ENCODE results near the gene UCK2.

The UCK2 gene

GRCh38 chr1:165933446-165934170 is 106.2 kb downstream of the UCK2 start:
- Histone ChIP-seq H3K4me1 (ENCODE audit: control extremely low read depth in 1 of 4, control insufficient read depth in 4 of 4, insufficient read depth in 4 of 4, low read length in 3 of 4) (no peaks in the 10 kb centered on the region), H3K27ac (ENCODE audit: insufficient read depth in 1 of 2, low read depth in 1 of 2, low read length in 2 of 2, poor library complexity in 1 of 2, severe bottlenecking in 2 of 2) (no peak overlapping the region), H3K9me3 (ENCODE audit: control extremely low read depth in 1 of 5, control insufficient read depth in 4 of 5, insufficient read depth in 2 of 5, low read depth in 1 of 5, low read length in 4 of 5) (no peaks in the 10 kb centered on the region), H3K4me3 (ENCODE audit: control insufficient read depth in 1 of 7, extremely low read depth in 1 of 7, insufficient read depth in 4 of 7, low read depth in 2 of 7, low read length in 6 of 7) (no peak overlapping the region), H3K36me3 (ENCODE audit: control insufficient read depth in 4 of 4, insufficient read depth in 4 of 4, low read length in 3 of 4) (no peaks in the 10 kb centered on the region), H3K27me3 (replicated peaks in 2 of 5; ENCODE audit: control insufficient read depth in 4 of 5, insufficient read depth in 5 of 5, low read length in 4 of 5) (peaks cover 0 to 11% (median 0%) of the 10 kb centered on the region in 5 experiments)
- no peak for DNase-seq
- 94% methylated on average over 8 of the region's 9 CpGs for WGBS (ENCODE audit: insufficient coverage)
- ChIA-PET POLR2A (no interaction called here), CTCF (interaction anchor here (0.9 to 3.0 kb wide), 2 partner anchors 8 to 505 kb away, joined by 3 to 10 read pairs; no protein-coding TSS in a partner anchor)

GRCh38 chr1:165936542-165936941 is 109.1 kb downstream of the UCK2 start:
- ChIA-PET POLR2A (no interaction called here), CTCF (interaction anchor here (3.0 kb wide), 1 partner anchor 11 kb away, joined by 10 read pairs; no protein-coding TSS in a partner anchor)
- Histone ChIP-seq H3K4me1 (ENCODE audit: control extremely low read depth in 1 of 4, control insufficient read depth in 4 of 4, insufficient read depth in 4 of 4, low read length in 3 of 4) (no peaks in the 10 kb centered on the region), H3K27ac (ENCODE audit: insufficient read depth in 1 of 2, low read depth in 1 of 2, low read length in 2 of 2, poor library complexity in 1 of 2, severe bottlenecking in 2 of 2) (no peak overlapping the region), H3K4me3 (ENCODE audit: control insufficient read depth in 1 of 7, extremely low read depth in 1 of 7, insufficient read depth in 4 of 7, low read depth in 2 of 7, low read length in 6 of 7) (no peak overlapping the region), H3K27me3 (replicated peaks in 2 of 5; ENCODE audit: control insufficient read depth in 4 of 5, insufficient read depth in 5 of 5, low read length in 4 of 5) (peaks cover 0 to 5% (median 0%) of the 10 kb centered on the region in 5 experiments), H3K9me3 (ENCODE audit: control extremely low read depth in 1 of 5, control insufficient read depth in 4 of 5, insufficient read depth in 2 of 5, low read depth in 1 of 5, low read length in 4 of 5) (no peaks in the 10 kb centered on the region), H3K36me3 (ENCODE audit: control insufficient read depth in 4 of 4, insufficient read depth in 4 of 4, low read length in 3 of 4) (no peaks in the 10 kb centered on the region)
- WGBS (ENCODE audit: insufficient coverage) = 94% methylated on average over 5 of the region's 5 CpGs
- no peak for DNase-seq

- no peak overlapping the region for H3K27ac ChIP-seq (ENCODE audit: insufficient read depth in 1 of 2, low read depth in 1 of 2, low read length in 2 of 2, poor library complexity in 1 of 2, severe bottlenecking in 2 of 2)
- DNase-seq = no peak
- no peaks in the 10 kb centered on the region for H3K4me1 ChIP-seq (ENCODE audit: control extremely low read depth in 1 of 4, control insufficient read depth in 4 of 4, insufficient read depth in 4 of 4, low read length in 3 of 4)
- no peaks in the 10 kb centered on the region for H3K9me3 ChIP-seq (ENCODE audit: control extremely low read depth in 1 of 5, control insufficient read depth in 4 of 5, insufficient read depth in 2 of 5, low read depth in 1 of 5, low read length in 4 of 5)
- H3K27me3 ChIP-seq (replicated peaks in 2 of 5; ENCODE audit: control insufficient read depth in 4 of 5, insufficient read depth in 5 of 5, low read length in 4 of 5) = peaks cover 0 to 5% (median 0%) of the 10 kb centered on the region in 5 experiments
- no CpG with 5 or more reads among the region's 2 CpGs for WGBS (ENCODE audit: insufficient coverage)
- no peaks in the 10 kb centered on the region for H3K36me3 ChIP-seq (ENCODE audit: control insufficient read depth in 4 of 4, insufficient read depth in 4 of 4, low read length in 3 of 4)
- ChIA-PET CTCF (interaction anchor here (1.6 kb wide), 1 partner anchor 9 kb away, joined by 4 read pairs; no protein-coding TSS in a partner anchor), POLR2A (no interaction called here)
- no peak overlapping the region for H3K4me3 ChIP-seq (ENCODE audit: control insufficient read depth in 1 of 7, extremely low read depth in 1 of 7, insufficient read depth in 4 of 7, low read depth in 2 of 7, low read length in 6 of 7)
Measured at GRCh38 chr1:165937829-165938228, 110.4 kb downstream of the UCK2 start.

- Histone ChIP-seq H3K36me3 (ENCODE audit: control insufficient read depth in 4 of 4, insufficient read depth in 4 of 4, low read length in 3 of 4) (no peaks in the 10 kb centered on the region), H3K4me1 (ENCODE audit: control extremely low read depth in 1 of 4, control insufficient read depth in 4 of 4, insufficient read depth in 4 of 4, low read length in 3 of 4) (no peaks in the 10 kb centered on the region), H3K9me3 (ENCODE audit: control extremely low read depth in 1 of 5, control insufficient read depth in 4 of 5, insufficient read depth in 2 of 5, low read depth in 1 of 5, low read length in 4 of 5) (no peaks in the 10 kb centered on the region), H3K27me3 (replicated peaks in 2 of 5; ENCODE audit: control insufficient read depth in 4 of 5, insufficient read depth in 5 of 5, low read length in 4 of 5) (peaks cover 0 to 6% (median 0%) of the 10 kb centered on the region in 5 experiments), H3K4me3 (ENCODE audit: control insufficient read depth in 1 of 7, extremely low read depth in 1 of 7, insufficient read depth in 4 of 7, low read depth in 2 of 7, low read length in 6 of 7) (no peak overlapping the region), H3K27ac (ENCODE audit: insufficient read depth in 1 of 2, low read depth in 1 of 2, low read length in 2 of 2, poor library complexity in 1 of 2, severe bottlenecking in 2 of 2) (no peak overlapping the region)
- POLR2A ChIA-PET = no interaction called here
- 93% methylated on average over 2 of the region's 2 CpGs for WGBS (ENCODE audit: insufficient coverage)
- CTCF ChIA-PET = interaction anchor here (1.6 kb wide), 1 partner anchor 10 kb away, joined by 4 read pairs; no protein-coding TSS in a partner anchor
- DNase-seq = no peak
Measured at GRCh38 chr1:165938844-165939243, 111.4 kb downstream of the UCK2 start.

GRCh38 chr1:165941531-165941930 is 114.1 kb downstream of the UCK2 start:
- WGBS (ENCODE audit: insufficient coverage) = 91% methylated on average over 17 of the region's 21 CpGs
- ChIA-PET CTCF (interaction anchor here (0.6 to 2.1 kb wide), 3 partner anchors 13 to 223 kb away, joined by 3 to 6 read pairs (median 3); no protein-coding TSS in a partner anchor), POLR2A (no interaction called here)

GRCh38 chr1:165942062-165942461 is 114.6 kb downstream of the UCK2 start:
- no peaks in the 10 kb centered on the region for H3K9me3 ChIP-seq (ENCODE audit: control extremely low read depth in 1 of 5, control insufficient read depth in 4 of 5, insufficient read depth in 2 of 5, low read depth in 1 of 5, low read length in 4 of 5)
- ChIA-PET POLR2A (no interaction called here), CTCF (interaction anchor here (0.9 to 1.0 kb wide), 2 partner anchors 223 to 490 kb away, joined by 3 read pairs; no protein-coding TSS in a partner anchor)
- H3K4me1 ChIP-seq (ENCODE audit: control extremely low read depth in 1 of 4, control insufficient read depth in 4 of 4, insufficient read depth in 4 of 4, low read length in 3 of 4) = no peaks in the 10 kb centered on the region
- DNase-seq = no peak
- WGBS (ENCODE audit: insufficient coverage) = 100% methylated on average over 2 of the region's 4 CpGs
- peaks cover 0 to 1% (median 0%) of the 10 kb centered on the region in 5 experiments for H3K27me3 ChIP-seq (replicated peaks in 2 of 5; ENCODE audit: control insufficient read depth in 4 of 5, insufficient read depth in 5 of 5, low read length in 4 of 5)
- H3K4me3 ChIP-seq (ENCODE audit: control insufficient read depth in 1 of 7, extremely low read depth in 1 of 7, insufficient read depth in 4 of 7, low read depth in 2 of 7, low read length in 6 of 7) = no peak overlapping the region
- no peak overlapping the region for H3K27ac ChIP-seq (ENCODE audit: insufficient read depth in 1 of 2, low read depth in 1 of 2, low read length in 2 of 2, poor library complexity in 1 of 2, severe bottlenecking in 2 of 2)
- no peaks in the 10 kb centered on the region for H3K36me3 ChIP-seq (ENCODE audit: control insufficient read depth in 4 of 4, insufficient read depth in 4 of 4, low read length in 3 of 4)

More at GRCh38 chr1:165941531-165941930, 114.1 kb downstream of the UCK2 start:
- no peak for DNase-seq
- H3K4me1 ChIP-seq (ENCODE audit: control extremely low read depth in 1 of 4, control insufficient read depth in 4 of 4, insufficient read depth in 4 of 4, low read length in 3 of 4) = no peaks in the 10 kb centered on the region
- H3K36me3 ChIP-seq (ENCODE audit: control insufficient read depth in 4 of 4, insufficient read depth in 4 of 4, low read length in 3 of 4) = no peaks in the 10 kb centered on the region
- no peaks in the 10 kb centered on the region for H3K9me3 ChIP-seq (ENCODE audit: control extremely low read depth in 1 of 5, control insufficient read depth in 4 of 5, insufficient read depth in 2 of 5, low read depth in 1 of 5, low read length in 4 of 5)
- H3K27me3 ChIP-seq (replicated peaks in 2 of 5; ENCODE audit: control insufficient read depth in 4 of 5, insufficient read depth in 5 of 5, low read length in 4 of 5) = peaks cover 0 to 1% (median 0%) of the 10 kb centered on the region in 5 experiments
- H3K4me3 ChIP-seq (ENCODE audit: control insufficient read depth in 1 of 7, extremely low read depth in 1 of 7, insufficient read depth in 4 of 7, low read depth in 2 of 7, low read length in 6 of 7) = no peak overlapping the region
- H3K27ac ChIP-seq (ENCODE audit: insufficient read depth in 1 of 2, low read depth in 1 of 2, low read length in 2 of 2, poor library complexity in 1 of 2, severe bottlenecking in 2 of 2) = no peak overlapping the region

- no peak for DNase-seq
- no peaks in the 10 kb centered on the region for H3K9me3 ChIP-seq (ENCODE audit: control extremely low read depth in 1 of 5, control insufficient read depth in 4 of 5, insufficient read depth in 2 of 5, low read depth in 1 of 5, low read length in 4 of 5)
- POLR2A ChIA-PET = no interaction called here
Measured at GRCh38 chr1:165942927-165943597, 115.6 kb downstream of the UCK2 start.

More at GRCh38 chr1:165942927-165943597, 115.6 kb downstream of the UCK2 start:
- CTCF ChIA-PET = interaction anchor here (0.9 to 2.5 kb wide), 3 partner anchors 15 to 489 kb away, joined by 3 to 10 read pairs (median 6); no protein-coding TSS in a partner anchor
- WGBS (ENCODE audit: insufficient coverage) = no CpG with 5 or more reads among the region's 3 CpGs
- no peaks in the 10 kb centered on the region for H3K36me3 ChIP-seq (ENCODE audit: control insufficient read depth in 4 of 4, insufficient read depth in 4 of 4, low read length in 3 of 4)
- no peak overlapping the region for H3K4me3 ChIP-seq (ENCODE audit: control insufficient read depth in 1 of 7, extremely low read depth in 1 of 7, insufficient read depth in 4 of 7, low read depth in 2 of 7, low read length in 6 of 7)
- no peaks in the 10 kb centered on the region for H3K4me1 ChIP-seq (ENCODE audit: control extremely low read depth in 1 of 4, control insufficient read depth in 4 of 4, insufficient read depth in 4 of 4, low read length in 3 of 4)
- H3K27ac ChIP-seq (ENCODE audit: insufficient read depth in 1 of 2, low read depth in 1 of 2, low read length in 2 of 2, poor library complexity in 1 of 2, severe bottlenecking in 2 of 2) = no peak overlapping the region
- H3K27me3 ChIP-seq (replicated peaks in 2 of 5; ENCODE audit: control insufficient read depth in 4 of 5, insufficient read depth in 5 of 5, low read length in 4 of 5) = peaks cover 0 to 1% (median 0%) of the 10 kb centered on the region in 5 experiments

All from common myeloid progenitor, CD34-positive (primary cell).